ENCODE results near the gene MALSU1. TPM values are rescaled to one million over a fixed set of nuclear protein-coding genes. Genes with fewer than 3 reads are reported as not detected.

The MALSU1 gene
- total RNA-seq, 1 donor from 2014 or later = 123 TPM

DNA sequence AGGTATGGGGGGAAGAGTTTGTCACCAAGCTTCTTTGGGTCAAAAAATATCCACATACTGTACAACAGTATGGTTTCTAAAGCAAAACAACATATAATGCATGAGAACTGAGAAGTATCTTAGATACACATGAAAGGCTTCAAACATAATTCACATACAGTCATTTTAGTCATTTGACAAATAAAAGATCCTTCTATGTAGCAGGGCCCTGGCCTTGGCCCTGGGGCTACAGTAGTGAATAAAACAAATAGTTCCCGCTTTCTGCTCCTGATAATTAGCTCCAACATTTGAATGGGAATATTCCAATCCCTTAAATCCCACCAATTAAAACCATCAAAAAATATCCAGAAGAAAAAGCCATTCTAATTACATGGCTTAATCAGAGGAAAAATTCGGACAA, 51.3 kb downstream of the MALSU1 start:
- no peak for ATAC-seq
- intact Hi-C loops (cut with micrococcal nuclease) = no loop called here
- DNase-seq = no peak

DNA sequence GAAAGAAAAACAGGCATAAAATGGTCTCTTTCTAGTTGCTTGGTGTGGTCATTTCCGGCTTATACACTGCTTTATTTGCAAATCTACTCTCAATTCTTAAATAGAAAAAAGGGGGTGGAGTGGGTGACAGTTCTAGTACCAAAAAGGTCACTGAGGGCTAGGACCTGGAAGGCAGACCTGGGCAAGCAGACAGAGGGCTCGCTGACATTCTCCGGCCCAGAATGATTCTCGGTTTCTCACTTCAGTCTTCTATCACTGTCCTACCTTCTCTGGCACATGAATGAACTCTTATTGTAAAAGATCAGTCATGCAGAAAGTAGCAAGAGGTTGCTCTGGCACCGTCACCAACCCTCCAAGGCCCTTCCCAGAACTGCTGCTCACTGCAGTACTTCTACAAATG, 54.0 kb downstream of the MALSU1 start:
- intact Hi-C loops (cut with micrococcal nuclease) = no loop called here
- ATAC-seq = no peak

DNA sequence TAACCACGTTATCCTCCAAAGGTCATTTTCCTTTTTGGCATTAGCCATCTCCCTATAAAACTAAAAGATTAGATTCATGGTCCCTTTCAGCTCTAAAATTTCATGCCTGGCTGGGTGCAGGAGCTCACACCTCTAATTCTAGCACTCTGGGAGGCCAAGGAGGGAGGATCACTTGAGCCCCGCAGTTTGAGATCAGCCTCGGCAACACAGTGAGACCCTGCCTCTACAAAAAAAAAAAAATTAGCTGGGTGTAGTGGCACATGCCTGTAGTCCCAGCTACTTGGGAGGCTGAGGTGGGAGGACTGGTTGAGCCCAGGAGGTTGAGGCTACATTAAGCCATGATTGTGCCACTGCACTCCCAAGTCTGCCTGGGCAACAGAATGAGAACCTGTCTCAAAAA, 57.0 kb downstream of the MALSU1 start:
- no peak for ATAC-seq
- no peak for DNase-seq
- intact Hi-C loops (cut with micrococcal nuclease) = no loop called here

More for the DNA sequence above, 54.0 kb downstream of the MALSU1 start:
- no peak for DNase-seq

DNA sequence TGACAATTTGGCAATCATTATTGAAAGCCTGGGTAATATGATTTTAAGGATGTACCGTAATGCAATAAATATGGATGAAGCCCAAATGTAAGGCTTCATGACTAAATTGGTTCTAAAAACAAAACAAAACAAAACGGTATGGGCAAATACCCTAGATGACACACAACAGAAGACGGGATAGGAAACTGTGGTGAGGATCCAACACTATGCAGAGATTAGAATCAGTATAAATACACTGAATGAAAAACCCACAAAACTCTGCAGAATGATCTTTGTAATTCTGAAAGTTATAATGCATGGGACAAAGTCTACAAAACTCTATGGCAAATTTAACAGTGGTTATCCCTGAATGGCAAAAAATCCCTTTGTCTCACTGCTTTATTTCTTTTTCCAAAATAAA, 57.6 kb downstream of the MALSU1 start:
- DNase-seq (no peak), ATAC-seq (no peak)
- intact Hi-C loops (cut with micrococcal nuclease) = no loop called here

DNA sequence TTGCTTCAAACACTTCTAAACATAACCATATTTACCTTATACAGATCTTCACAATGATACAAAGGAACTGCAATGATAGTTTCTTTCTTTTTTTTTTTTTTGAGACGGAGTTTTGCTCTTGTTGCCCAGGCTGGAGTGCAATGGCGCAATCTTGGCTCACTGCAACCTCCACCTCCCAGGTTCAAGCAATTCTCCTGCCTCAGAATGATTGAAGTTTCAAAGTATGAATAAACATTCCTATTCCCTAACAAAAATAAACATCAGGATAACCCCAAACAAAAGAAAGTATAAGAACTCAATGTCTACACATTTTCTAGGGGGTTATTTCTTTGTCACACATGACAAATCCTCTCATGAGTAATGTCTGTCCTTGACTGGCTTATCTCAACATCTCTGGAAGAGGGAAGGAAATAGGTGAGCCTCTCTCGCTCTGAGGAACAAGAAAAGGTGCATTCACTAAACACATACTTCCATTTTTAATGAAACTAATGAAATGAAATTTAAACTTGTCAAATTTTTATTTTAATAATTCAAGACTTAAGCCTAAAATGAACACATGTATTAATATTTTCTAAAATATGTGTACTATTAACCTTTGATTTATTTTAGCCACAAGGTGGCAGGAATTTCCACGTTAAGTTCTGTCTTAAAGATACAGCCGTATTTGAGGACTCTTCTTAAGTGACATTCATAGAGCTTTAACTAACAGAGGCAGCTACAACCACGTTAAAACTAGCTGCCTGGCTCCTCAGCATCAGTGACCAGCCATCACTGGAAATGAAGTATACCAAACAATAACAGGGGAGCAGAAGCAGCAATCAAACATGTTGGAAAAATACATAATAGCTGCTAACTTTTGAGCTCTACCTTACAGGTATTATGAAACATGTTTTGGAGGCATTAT, 58.3 kb downstream of the MALSU1 start:
- ATAC-seq = no peak
- DNase-seq = no peak
- intact Hi-C loops (cut with micrococcal nuclease) = no loop called here

DNA sequence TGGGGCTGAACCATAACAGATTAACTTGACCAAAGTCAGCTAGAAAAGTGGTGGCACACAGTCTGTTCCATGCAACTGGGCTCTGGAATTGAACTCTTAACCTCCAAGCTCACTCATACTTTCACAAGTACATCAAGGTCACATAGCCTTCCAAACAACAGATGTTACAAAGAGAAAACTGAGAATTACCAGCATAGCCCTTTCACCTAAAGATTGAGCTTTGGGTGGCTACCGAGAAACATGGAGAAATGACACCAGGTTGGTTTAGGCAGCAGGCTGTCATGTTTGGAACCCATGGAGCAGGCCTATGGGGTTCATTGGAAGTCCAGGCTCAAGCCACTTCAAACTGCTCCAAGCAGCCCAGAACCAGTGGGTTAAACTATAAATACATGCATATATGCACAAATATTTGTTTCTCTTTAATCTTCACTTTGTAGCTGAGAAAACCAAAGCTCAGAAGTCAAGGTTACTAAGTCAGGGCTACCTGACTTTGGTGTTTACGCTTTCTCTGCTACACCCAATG, 59.1 kb downstream of the MALSU1 start:
- DNase-seq (no peak), ATAC-seq (no peak)
- intact Hi-C loops (cut with micrococcal nuclease) = no loop called here

Other genes starting within 250 kb of the MALSU1 start
- gene KLHL7, start 193.6 kb upstream of the MALSU1 start, total RNA-seq = 195 TPM
- 26.6 TPM for gene NUP42, start 117.3 kb upstream of the MALSU1 start, total RNA-seq
- 339 TPM for gene GPNMB, start 52.6 kb upstream of the MALSU1 start, total RNA-seq
- gene IGF2BP3, start 171.2 kb downstream of the MALSU1 start, total RNA-seq = not detected
- 29.5 TPM for gene TRA2A, start 232.6 kb downstream of the MALSU1 start, total RNA-seq